Fibroblast of lung (primary cell): ENCODE results near the gene MAB21L3. TPM values are rescaled to one million over a fixed set of nuclear protein-coding genes. Genes with fewer than 3 reads are reported as not detected.

ENCODE experiments used
- DNase-seq, 2 donors: peaks; one replicate each; pipeline versions ENCODE4 v3.0.0 to v3.0.0-alpha.2; 2010; ENCODE audit warnings: low read depth in 2 of 2
- H2AFZ ChIP-seq: 2 replicates; pipeline ENCODE4 v1.5.1; 2012; ENCODE audit warnings: low read length, control low read depth, inconsistent platforms
- H3K27ac ChIP-seq: 2 replicates; pipeline ENCODE4 v1.5.1; 2011; ENCODE audit warnings: low read length, control low read depth; ENCODE audit not compliant: insufficient read depth
- H3K27me3 ChIP-seq: 2 replicates; pipeline ENCODE4 v1.5.1; 2011; ENCODE audit warnings: mild to moderate bottlenecking, low read length; ENCODE audit not compliant: control insufficient read depth, insufficient read depth
- H3K36me3 ChIP-seq: 2 replicates; pipeline ENCODE4 v1.5.1; 2011; ENCODE audit warnings: low read length; ENCODE audit not compliant: control insufficient read depth, insufficient read depth
- H3K4me1 ChIP-seq: 2 replicates; pipeline ENCODE4 v1.5.1; 2011; ENCODE audit warnings: low read length; ENCODE audit not compliant: control insufficient read depth, insufficient read depth; ENCODE audit errors: extremely low read depth
- H3K4me2 ChIP-seq: 2 replicates; pipeline ENCODE4 v1.5.1; 2011; ENCODE audit warnings: low read length, control low read depth; ENCODE audit not compliant: insufficient read depth; ENCODE audit errors: extremely low read depth
- H3K4me3 ChIP-seq, 4 experiments: fragments of 200-600 bp in 1 of 4; sonication (generic) in 1 of 4; replicated peaks in 1 of 4; 2 replicates each; pipeline ENCODE4 v1.5.1; 2011 to 2016; ENCODE audit warnings: low read length in 4 of 4, low read depth in 3 of 4, mild to moderate bottlenecking in 3 of 4, control low read depth in 2 of 4, inconsistent platforms in 1 of 4, mixed read lengths in 1 of 4; ENCODE audit not compliant: insufficient read depth in 1 of 4; ENCODE audit errors: control extremely low read depth in 1 of 4
- H3K79me2 ChIP-seq: 2 replicates; pipeline ENCODE4 v1.5.1; 2012; ENCODE audit warnings: mild to moderate bottlenecking, low read length, inconsistent platforms; ENCODE audit not compliant: control insufficient read depth, insufficient read depth
- H3K9ac ChIP-seq: 2 replicates; pipeline ENCODE4 v1.5.1; 2011; ENCODE audit warnings: mild to moderate bottlenecking, low read length, control low read depth; ENCODE audit not compliant: insufficient read depth
- H3K9me3 ChIP-seq: 2 replicates; pipeline ENCODE4 v1.5.1; 2012; ENCODE audit warnings: low read depth, low read length; ENCODE audit not compliant: control insufficient read depth, insufficient read depth
- H4K20me1 ChIP-seq: 2 replicates; pipeline ENCODE4 v1.5.1; 2011; ENCODE audit warnings: low read length; ENCODE audit not compliant: control insufficient read depth, insufficient read depth; ENCODE audit errors: extremely low read depth
- EZH2 ChIP-seq: IDR thresholded peaks from 2 replicates; pipeline ENCODE4 v1.5.1; 2012; ENCODE audit warnings: low read length, control low read depth, mild to moderate bottlenecking; ENCODE audit errors: missing control alignments
- polyA plus RNA-seq, 2 donors: library from polyadenylated mRNA; depleted of rRNA in 1 of 2; stranded (reverse) in 1 of 2; unstranded in 1 of 2; fragments of >200 nt; gene quantifications; 2 replicates each; pipeline ENCODE4 v1.2.1, GENCODE V29; 2011 to 2012; ENCODE audit warnings: missing spikeins in 1 of 2
- total RNA-seq: library from RNA; depleted of rRNA; stranded (reverse); fragments of >200 nt; gene quantifications from 2 replicates; pipeline ENCODE4 v1.2.1, GENCODE V29; 2014
- TF ChIP-seq, protein P1 (sequence below), 2 donors: IDR thresholded peaks in 1 of 2; conservative IDR thresholded peaks in 1 of 2; 1 replicate in 1 of 2; 2 replicates in 1 of 2; pipeline ENCODE4 v1.5.1; 2011 to 2012; ENCODE audit warnings: low read length in 2 of 2, control low read depth in 1 of 2, inconsistent platforms in 1 of 2, low read depth in 1 of 2, mild to moderate bottlenecking in 1 of 2

Gene MAB21L3
- total and polyA plus RNA-seq, 2 donors (not counting 1 experiment from before 2014, with no cell fraction given): 0.18 to 0.66 TPM

DNA sequence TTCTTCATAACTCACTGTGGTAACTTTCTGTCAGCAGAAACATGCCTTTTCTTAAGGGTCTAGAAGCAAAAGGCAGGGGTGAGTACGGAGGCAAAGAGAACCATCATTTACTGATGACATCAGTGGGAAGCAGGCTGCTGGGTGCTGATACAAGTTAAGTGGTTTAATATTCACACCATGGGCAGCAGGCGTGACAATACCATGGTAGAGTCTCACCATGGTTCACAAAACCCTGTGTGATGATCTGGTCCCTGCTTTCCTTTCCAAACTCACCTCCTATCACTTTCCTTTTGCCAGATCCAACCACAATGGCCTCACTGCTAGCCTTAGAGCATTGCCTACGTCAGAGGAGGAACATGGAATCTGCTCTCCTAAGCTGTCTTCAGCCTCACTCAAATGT is 8.7 kb downstream of the MAB21L3 start:
- Histone ChIP-seq H3K27ac (no peak overlapping the region), H3K9me3 (no peaks in the 10 kb centered on the region), H3K9ac (no peak overlapping the region), H4K20me1 (no peaks in the 10 kb centered on the region), H3K36me3 (no peaks in the 10 kb centered on the region), H2AFZ (no peak overlapping the region), H3K4me1 (peaks cover 13% of the 10 kb centered on the region), H3K79me2 (no peaks in the 10 kb centered on the region), H3K4me2 (no peak overlapping the region), H3K4me3 (no peak overlapping the region), H3K27me3 (no peaks in the 10 kb centered on the region)
- no peak for DNase-seq
- TF ChIP-seq, protein P1, sequence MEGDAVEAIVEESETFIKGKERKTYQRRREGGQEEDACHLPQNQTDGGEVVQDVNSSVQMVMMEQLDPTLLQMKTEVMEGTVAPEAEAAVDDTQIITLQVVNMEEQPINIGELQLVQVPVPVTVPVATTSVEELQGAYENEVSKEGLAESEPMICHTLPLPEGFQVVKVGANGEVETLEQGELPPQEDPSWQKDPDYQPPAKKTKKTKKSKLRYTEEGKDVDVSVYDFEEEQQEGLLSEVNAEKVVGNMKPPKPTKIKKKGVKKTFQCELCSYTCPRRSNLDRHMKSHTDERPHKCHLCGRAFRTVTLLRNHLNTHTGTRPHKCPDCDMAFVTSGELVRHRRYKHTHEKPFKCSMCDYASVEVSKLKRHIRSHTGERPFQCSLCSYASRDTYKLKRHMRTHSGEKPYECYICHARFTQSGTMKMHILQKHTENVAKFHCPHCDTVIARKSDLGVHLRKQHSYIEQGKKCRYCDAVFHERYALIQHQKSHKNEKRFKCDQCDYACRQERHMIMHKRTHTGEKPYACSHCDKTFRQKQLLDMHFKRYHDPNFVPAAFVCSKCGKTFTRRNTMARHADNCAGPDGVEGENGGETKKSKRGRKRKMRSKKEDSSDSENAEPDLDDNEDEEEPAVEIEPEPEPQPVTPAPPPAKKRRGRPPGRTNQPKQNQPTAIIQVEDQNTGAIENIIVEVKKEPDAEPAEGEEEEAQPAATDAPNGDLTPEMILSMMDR (conservative IDR thresholded peaks at IDR 0.05 in 1 of 2, IDR thresholded peaks at IDR 0.05 in 1 of 2; ENCODE audit: low read depth in 1 of 2, low read length in 2 of 2): no peak

DNA sequence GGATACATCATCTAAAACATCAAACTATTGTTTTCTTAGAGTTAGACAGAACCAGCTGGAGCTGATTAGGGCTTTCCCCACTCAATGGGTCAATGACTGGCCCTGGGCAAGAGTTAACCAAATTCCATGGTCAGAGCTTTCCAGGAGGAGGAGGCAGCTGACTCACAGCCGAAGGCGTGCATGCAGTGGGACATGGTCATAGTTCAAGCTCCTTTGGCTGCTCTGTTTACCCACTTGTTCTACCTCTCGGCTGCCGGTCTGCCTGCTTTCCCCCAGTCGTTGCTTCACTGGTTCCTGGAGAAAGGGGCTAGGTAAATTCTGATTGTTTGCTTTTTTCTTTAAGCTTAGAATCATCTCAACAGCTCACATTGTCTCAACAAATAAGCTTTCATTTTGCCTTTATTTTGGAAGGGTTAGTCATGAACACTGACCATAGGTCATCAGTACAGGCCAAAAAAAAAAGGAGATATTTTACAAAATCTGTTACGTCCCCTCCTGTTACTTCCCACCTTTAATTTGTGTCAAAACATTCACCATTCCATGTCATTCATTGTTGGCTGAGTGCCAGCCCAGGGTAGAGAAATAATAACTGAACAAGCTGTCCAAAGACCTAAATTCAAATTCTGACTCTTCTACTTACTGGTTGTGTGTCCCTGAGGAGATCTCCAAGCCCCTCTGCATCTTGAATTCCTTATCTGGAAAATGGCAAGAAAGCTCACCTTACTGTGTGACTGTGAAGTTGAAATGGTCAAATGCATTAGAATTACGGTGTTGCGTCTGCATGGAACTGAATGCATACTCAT is 12.0 kb downstream of the MAB21L3 start:
- H4K20me1 ChIP-seq: no peaks in the 10 kb centered on the region
- peak; percentile 82 to 94 for DNase-seq
- H3K27me3 ChIP-seq: peaks cover 4% of the 10 kb centered on the region
- peak overlapping the region; percentile 60 for H3K4me2 ChIP-seq
- peaks cover 7% of the 10 kb centered on the region for H3K4me1 ChIP-seq
- H3K9me3 ChIP-seq: no peaks in the 10 kb centered on the region
- no peak overlapping the region for H3K27ac ChIP-seq
- no peak overlapping the region for H2AFZ ChIP-seq
- H3K4me3 ChIP-seq: peak overlapping the region in 1 of 4 experiments; percentile 33
- H3K36me3 ChIP-seq: no peaks in the 10 kb centered on the region
- TF ChIP-seq EZH2: no peak
- TF ChIP-seq, protein P1 (conservative IDR thresholded peaks at IDR 0.05 in 1 of 2, IDR thresholded peaks at IDR 0.05 in 1 of 2; ENCODE audit: low read depth in 1 of 2, low read length in 2 of 2): no peak
- no peaks in the 10 kb centered on the region for H3K79me2 ChIP-seq
- H3K9ac ChIP-seq: no peak overlapping the region

GRCh38 chr1:116123837-116124533 is 12.8 kb downstream of the MAB21L3 start:
- no peak for DNase-seq
- H3K4me1 ChIP-seq: peaks cover 7% of the 10 kb centered on the region
- H2AFZ ChIP-seq: no peak overlapping the region
- H3K4me2 ChIP-seq: no peak overlapping the region
- TF ChIP-seq, protein P1 (conservative IDR thresholded peaks at IDR 0.05 in 1 of 2, IDR thresholded peaks at IDR 0.05 in 1 of 2; ENCODE audit: low read depth in 1 of 2, low read length in 2 of 2): no peak
- no peak for TF ChIP-seq EZH2
- H3K27ac ChIP-seq: no peak overlapping the region
- H3K36me3 ChIP-seq: no peaks in the 10 kb centered on the region
- H3K79me2 ChIP-seq: no peaks in the 10 kb centered on the region
- no peaks in the 10 kb centered on the region for H3K9me3 ChIP-seq
- H3K27me3 ChIP-seq: peaks cover 4% of the 10 kb centered on the region
- H4K20me1 ChIP-seq: no peaks in the 10 kb centered on the region
- no peak overlapping the region for H3K4me3 ChIP-seq
- no peak overlapping the region for H3K9ac ChIP-seq
